NCI-H2196 treated with DMSO at 0.1 percent for 48 hours (cell line): ENCODE data around the gene MEGF10.

Experiments
- DNase-seq: peaks from one replicate; lab custom pipeline; 2025; ENCODE audit not compliant: unreplicated experiment; lab: John Stamatoyannopoulos, UW

MEGF10 gene

DNA sequence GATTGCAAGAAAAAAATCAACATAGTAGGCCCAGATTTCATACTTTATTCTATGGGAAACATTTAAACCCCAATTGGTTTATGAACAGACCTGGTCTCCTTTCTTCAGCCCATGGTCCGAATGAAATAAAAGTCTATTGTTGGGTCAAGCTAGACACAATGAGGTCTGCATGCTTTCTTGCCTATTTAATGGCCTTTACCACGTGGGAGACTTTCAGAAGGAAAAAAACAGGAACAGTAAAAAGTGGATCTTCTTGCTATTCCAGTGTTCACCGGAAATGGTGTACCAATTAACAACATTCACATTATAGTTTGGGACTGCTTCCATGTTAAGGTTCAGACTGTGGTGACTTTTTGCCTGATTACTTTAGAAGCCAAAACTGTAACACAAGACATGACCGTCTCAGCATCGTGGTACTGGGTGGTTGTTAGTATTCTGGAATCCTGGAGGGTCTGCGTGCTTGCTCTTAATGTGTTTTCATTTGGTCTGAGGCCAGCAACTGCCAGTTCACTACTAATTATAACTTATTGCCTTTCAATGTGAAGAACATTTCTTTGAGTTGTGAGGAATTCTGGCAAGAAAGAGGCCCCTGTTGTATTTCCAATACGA lies 141.5 kb downstream of the MEGF10 start:
- DNase-seq, result no peak

DNA sequence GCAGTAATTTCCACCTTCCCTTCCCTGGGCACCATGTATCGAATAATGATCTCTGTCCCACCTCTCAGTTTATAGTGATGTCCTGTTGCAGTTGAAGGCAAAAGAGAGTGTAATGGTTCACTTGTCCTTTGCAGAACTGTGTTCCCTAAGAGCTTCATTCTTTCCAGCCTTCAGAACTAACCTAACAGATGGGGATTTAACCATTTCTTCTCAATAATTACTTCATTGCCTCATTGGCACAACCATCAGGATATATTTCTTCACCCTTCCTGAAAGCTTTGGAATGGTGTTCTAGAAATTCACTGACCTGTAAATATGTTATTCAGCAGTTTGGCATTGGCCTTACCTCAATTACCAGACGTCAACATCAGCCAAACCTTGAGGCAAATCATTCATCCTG lies 142.9 kb downstream of the MEGF10 start:
- DNase-seq, result no peak

DNA sequence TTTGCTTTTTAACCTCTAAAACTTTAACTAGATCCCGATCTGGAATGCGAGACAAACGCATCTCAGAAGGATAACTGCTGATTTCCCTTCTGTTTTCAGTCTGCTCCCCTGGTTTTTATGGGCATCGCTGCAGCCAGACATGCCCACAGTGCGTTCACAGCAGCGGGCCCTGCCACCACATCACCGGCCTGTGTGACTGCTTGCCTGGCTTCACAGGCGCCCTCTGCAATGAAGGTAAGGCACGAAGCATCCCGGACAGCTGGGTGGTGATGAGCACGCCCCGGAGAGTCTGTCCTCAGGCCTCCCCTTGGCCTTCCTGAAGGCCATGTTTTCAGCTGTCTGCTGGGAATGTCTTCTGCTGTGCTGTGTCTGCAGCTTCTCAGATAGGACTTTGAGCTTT lies 144.0 kb downstream of the MEGF10 start:
- no peak for DNase-seq

DNA sequence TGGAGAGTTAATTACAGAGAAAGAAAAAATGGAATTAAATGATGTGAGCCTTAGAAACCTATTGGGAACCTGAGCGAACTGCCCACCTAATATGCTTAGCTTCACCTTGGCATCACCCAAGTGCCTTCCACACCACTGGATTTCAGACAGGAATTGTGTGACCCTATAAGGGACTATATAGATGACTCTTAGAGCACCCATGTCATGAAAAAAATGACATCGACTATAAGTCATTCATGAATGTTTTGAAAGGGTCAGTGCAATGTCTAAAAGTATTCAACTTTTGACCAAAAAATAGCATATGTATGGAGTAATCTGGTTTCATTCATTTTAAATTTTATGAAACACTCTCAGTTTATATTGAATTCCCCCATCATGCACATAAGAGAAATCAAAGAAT lies 145.2 kb downstream of the MEGF10 start:
- DNase-seq, result no peak

DNA sequence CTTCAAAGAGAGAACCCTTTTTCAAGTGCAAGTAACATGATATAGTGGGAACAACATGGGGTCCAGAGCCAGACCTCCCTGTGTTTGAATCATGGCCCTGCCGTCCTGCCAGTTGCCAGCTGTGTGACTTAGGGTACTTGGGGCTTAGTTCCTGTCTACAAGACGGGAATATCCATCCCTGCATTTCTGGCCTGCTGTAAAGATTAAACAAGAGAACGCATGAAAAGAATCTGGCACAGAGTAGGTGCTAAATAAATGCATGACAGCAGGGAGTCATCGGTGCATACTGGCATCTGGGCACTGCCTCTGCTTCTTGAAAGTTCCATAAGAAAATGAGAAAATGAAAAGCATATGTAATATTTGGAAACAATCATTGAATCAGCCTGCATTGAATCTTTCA lies 149.0 kb downstream of the MEGF10 start:
- no peak for DNase-seq

DNA sequence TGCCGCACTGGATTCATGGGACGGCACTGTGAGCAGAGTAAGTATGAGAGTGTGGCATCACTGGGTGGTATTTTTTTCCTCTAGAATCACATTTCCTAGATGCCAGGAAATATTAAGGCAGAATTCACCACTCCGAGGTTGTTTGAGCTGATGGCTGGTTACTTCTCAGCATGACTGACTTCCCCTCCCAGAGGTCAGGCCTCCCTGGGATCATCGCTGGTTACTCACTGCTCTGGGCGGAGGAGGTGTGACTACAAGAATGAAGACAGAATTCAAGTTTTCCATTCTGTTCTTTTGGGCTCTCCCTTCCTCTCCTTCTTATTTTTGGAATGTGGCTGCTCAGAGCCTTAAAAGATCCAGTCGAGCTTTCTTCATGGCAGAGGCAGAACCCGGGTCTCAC lies 150.2 kb downstream of the MEGF10 start:
- DNase-seq, result no peak

DNA sequence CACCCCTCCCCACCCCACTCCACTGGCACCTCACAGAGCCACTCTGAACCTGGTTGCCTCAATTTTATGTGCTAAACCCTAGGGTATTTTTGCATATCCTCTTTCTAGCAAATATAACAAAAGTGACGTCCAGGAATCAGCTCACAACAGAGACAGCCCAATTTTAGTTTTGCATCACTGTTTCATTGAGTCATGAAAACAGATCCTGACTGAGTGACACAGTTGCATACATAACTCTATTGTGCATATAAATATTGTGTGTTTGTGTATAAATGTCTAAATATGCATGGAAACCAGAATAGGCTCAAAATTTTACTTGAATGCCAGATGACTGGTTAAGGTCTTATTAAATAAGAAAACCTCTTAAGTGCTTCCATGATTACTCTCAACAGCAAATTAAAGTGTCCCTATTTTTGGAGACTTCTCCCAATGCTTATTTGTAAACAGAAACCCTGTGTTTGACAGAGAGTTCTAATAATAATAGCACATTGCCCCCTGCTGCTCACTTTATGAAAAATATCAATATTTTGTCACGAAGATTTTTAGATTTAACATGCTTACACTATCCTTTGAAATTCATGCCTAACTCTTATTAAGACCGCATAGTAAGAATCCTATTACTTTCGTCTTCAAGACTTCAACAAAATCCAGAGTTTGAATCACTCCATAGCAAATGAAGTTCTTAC lies 151.3 kb downstream of the MEGF10 start:
- DNase-seq, result no peak

DNA sequence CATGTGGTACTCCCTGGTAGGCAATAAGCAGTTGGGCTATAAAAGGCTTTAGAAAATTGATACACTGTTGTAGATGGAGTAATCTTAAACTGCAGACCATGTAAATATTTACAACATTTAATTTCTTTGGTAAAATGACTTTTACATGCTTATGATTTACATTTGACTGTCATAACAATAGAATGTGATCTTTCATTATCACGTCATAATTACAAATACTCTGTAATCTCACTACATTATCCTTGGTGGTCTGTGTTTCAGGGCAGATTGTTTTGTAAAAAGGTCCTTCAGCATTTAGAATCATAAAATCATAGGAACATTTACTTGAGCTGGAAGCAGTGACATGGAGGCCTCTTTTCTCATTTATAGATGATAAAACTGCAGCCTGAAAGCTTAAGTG lies 153.6 kb downstream of the MEGF10 start:
- no peak for DNase-seq

DNA sequence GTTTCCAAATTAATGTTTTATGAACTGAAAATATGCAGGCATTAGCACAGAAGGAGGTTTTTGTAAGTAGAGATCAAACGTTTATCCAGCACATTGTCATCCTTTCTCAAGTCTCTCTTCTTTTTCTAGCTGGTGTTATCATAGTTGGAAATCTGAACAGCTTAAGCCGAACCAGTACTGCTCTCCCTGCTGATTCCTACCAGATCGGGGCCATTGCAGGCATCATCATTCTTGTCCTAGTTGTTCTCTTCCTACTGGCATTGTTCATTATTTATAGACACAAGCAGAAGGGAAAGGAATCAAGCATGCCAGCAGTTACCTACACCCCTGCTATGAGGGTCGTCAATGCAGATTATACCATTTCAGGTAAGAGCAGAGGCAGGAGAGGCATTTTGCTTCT lies 154.7 kb downstream of the MEGF10 start:
- DNase-seq, result no peak

DNA sequence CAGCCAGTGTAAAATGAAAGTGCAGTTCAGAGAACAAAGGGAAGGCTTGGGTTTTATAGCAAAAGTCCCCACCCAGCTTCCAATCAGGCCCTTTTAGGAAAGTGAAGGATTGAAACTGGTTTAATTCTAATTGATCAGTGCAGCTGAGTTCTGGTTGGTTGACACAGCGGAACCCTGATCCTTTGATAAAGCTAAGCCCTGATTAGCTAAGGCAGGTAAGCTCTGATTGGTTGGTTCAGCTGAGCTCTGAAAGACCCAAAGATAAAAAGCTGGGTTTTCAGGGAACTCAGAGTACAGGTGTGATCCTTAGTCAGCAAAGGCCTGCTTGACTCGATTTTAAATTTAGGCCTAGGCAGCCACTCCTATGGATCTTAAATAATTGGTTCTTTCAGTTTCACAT lies 156.0 kb downstream of the MEGF10 start:
- no peak for DNase-seq

DNA sequence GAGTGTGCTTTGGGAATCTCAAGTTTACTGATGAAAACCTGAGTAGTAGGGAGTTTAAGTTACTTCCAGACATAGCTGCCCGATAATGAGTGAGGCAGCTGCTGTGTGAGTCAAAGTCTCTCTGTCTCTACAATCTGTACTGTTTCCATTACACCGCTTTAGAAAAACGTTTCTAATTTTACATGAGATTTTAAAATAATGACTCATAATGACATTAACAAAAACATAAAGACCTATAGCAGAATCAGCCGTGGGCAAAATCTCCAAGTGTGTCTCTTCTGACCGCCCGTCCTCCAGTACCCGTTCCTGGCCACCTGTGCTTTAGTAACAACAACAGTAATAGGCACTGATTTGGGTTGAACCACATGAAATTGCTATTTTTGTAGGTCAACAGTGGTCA lies 157.2 kb downstream of the MEGF10 start:
- DNase-seq, result no peak

DNA sequence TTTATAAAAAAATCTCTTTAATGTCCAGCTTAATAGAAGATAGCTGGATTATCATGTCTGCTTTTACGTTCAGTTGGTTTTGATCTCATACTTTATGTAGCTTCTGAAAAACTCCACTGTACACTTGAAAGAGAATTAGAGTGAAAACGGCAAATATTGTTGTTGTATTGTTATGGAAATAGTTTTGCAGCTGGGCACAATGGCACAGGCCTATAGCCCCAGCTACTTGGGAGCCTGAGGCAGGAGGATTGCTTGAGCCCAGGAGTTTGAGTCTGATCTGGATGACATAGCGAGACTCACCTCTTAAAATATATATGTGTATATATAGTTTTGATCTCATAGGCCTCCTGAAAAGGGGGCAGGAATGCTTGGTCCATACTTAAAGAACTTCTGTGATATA lies 159.4 kb downstream of the MEGF10 start:
- DNase-seq, result no peak

DNA sequence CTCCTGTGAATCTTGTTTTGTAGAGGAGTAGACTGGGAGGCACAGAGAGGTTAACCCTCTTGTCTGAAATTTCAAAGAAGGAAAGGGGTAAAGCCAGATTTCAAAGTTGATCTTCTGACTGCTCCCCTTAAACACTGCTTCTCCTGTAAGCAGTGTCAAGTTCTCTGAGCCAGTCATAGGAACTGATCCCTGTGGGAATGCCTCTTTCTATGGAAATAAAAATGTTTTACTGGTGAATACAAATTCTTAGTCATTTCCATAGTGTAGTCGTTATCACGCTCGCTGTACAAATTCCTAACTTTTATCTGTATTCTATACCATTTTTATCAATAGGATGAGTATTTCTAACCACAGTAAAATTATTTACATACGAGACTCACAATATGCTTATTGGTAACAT lies 160.5 kb downstream of the MEGF10 start:
- no peak for DNase-seq

DNA sequence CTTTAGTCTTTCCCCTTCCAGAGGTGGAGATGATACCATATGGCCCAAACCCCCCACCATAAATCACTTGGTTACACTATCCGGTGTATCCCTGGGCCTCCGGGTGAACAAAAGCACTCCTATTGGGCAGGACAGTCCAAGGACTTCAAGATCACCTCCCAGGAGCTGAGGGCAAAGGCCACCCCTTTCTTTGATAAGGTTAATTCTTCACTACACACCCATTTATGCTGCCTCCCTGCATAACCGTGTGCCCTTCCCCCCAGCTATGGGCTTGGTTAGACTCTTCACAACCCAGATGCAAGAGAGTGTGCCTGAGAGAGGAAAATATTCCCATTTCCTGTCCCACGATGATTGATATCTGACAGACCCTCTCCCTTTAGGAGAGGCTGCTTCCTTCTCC lies 162.0 kb downstream of the MEGF10 start:
- no peak for DNase-seq

DNA sequence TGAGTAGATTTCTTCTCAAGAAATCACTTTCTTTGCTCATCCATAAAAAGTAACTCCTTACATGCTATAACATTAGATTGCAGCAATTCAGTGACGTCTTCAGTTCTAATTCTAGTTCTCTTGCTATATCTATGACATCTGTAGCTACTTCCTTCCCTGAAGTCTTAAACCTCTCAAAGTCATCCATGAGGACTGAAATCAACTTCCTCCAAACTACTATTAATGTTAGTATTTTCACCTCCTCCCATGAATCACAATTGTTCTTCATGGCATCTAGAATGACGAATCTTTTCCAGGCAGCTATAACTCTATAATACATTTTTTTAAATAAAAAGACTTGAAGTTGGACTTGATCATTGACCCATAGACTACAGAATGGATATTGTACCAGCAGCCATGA lies 180.6 kb downstream of the MEGF10 start:
- no peak for DNase-seq

DNA sequence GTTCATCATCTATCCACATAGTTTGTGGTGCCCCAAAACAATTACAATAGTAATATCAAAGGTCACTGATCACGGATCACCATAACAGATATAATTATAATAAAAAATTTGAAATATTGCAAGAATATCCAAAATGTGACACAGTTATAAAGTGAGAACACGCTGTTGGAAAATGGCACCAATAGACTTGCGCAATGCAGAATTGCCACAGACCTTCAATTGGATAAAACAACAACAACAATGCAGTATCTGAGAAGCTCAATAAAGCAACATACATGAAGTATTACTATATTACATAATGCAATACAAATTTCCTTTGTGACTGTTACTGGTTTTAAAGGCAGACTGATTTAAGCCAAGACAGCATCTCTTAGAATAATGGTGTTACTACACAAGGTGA lies 182.1 kb downstream of the MEGF10 start:
- DNase-seq, result no peak

DNA sequence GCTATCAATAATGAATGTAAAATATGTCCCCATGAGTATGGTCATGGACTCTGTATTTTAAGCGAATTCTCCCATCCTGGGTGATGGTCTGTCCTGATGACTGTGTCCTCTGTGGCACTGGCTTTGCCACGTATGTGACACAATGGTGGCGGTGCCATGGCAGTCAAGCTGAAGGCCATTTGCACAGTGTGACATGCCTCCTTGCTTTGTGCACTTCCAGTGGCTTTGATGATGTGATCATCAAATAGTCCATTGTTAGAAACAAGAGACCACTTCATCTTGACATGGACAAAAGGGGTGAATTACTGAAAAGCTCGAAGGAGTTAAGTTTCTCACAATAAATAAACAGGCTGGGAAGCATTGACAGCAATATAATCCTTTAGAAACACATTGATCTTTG lies 195.9 kb downstream of the MEGF10 start:
- no peak for DNase-seq

DNA sequence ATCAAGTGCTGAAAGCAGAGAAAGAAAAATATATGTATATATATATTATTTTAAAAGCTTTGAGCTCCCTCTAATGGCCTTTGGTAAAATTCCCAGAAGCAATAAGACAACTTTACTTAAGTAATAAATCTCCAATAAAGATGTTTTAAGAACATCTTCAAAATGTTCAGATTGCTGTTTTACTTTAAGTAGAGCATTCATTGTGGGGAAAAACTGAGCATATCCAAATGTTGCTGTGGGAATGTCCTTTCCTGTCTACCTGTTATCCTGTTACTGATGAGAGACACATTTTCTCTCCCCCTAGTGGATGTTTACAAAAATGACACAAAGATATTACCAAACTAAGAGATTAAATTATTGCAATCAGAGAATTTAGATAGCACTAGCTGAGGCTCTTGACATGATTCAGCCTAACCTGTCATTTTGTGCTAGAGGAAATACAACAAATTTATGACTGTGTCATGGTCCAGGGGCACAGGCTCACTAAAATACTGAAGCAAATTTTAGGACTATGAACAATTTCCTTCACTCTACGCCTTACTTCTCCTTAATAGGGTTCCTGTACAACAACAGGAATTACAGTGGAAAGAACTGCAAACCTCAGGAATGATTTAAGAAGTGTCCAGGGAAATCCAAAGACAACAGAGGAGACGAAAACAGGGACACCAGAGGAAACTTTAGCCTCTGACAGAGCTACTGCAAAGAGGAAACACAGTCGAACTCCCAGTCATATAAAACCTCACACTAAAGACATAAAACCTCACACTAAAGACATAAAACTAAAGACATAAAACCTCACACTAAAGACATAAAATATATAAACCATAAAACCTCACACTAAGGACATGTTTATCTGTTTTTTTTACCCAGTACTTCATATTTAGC lies 202.5 kb downstream of the MEGF10 start:
- peak; percentile 30 for DNase-seq

DNA sequence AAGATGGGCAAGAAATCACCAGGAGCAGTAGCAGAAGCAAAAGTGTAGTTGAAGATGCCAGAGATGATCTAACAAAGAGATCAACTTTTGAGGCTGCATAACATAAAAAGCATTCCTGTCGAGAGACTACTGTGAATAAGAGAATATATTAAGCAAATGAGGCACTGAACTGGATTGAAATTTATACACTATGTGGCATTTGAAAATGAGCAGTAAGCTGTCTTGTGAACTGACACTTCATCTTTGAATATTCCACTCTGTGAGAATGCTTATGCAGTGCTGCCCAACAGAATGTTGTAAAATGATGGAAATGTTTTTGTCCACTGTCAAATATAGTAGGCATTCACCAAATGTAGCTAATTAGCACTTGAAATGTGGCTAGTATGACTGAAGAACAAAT lies 208.0 kb downstream of the MEGF10 start:
- DNase-seq, result no peak

DNA sequence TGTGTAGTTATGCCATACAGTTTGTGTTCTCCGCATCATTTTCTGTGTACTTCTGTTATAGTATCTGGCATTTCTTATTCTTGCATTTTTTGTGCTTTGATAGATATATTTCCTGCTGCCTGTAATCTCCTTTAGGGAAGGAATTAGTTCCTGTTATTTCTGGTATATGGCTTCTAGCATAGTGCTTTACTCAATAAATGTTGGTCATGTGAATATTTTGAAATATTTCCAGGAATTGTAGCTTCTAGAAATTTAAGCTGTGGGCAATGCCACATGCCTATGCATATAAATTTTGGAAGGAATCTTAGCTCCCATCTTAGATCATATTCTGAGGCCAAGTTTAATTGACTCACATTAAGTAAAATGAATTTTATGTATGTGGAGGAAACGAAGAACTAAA lies 215.3 kb downstream of the MEGF10 start:
- no peak for DNase-seq

DNA sequence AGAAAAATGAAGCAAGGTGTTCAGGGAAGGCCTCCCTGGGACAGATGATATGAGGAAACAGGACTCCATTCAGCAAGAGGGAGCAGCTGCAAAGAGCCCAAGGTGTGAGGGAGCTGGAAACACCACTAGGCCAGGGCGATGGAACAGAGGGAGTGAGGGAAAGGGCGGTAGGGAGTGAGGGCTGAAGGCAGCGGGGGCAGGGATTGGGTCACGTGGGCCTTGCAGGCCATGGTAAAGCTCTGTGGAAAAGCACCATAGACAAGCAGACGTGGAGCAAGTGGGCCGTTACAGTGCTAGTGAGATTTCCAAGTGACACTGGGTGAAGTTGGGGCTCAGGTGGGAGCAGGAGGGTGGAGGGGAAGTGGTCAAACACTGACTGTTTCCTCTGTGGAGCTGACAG lies 216.0 kb downstream of the MEGF10 start:
- DNase-seq, result no peak

DNA sequence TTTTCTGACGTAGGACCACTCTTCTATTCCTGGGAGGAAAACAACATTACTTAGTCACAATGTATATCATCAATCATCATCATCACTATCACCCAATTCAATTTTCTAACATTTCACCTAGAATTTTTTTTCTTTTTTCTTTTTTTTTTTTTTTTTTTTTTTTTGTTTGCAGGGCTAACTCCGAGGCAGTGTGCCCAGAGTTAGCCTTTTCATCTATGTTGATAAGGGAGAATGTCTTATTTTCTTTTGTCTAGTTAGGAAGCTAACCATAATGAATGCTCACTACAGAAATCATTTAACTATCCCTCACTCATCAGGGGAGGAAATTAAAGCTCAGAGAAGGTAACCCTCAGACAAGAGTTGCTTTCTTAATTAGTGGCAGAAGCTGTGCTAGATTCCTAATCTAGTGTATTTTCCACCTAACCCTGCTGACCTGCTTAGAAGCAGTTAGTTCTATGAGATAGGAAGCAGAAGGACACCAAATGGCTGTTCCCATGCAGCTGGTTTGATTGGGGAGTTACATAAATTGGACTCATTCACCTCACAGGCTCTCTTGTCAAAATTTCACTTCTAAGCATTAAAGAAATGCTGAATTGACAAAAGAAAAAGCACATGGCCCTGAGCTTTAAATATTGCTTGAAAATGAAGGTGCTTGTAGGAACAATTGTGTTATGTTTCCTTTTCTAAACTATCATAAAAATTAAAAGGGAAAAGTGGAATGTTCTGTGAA lies 218.2 kb downstream of the MEGF10 start:
- no peak for DNase-seq
